ENCODE measurements around the gene SDCCAG8. TPM values are rescaled to one million over a fixed set of nuclear protein-coding genes. Genes with fewer than 3 reads are reported as not detected.
A peak's percentile ranks its signal among the peaks of the same experiment; 100 is the strongest.

SDCCAG8 gene
- total RNA-seq, 1 donor from 2014 or later: 105 TPM

DNA sequence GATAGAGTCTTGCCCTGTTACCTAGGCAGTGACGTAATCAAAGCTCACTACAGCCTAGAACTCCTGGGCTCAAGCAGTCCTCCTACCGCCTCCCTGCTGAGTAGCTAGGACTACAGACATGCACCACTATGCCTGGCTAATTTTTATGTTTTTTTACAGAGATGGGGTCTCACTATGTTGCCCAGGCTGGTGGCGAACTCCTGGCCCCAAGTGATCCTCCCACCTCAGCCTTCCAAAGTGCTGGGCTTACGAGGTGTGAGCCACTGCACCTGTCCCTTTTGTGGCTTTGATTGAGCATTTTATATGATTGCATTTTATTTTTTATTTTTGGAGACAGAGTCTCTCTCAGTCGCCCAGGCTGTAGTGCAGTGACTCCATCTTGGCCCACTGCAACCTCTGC, 25.8 kb downstream of the SDCCAG8 start:
- DNase-seq (ENCODE audit: low spot score): no peak

DNA sequence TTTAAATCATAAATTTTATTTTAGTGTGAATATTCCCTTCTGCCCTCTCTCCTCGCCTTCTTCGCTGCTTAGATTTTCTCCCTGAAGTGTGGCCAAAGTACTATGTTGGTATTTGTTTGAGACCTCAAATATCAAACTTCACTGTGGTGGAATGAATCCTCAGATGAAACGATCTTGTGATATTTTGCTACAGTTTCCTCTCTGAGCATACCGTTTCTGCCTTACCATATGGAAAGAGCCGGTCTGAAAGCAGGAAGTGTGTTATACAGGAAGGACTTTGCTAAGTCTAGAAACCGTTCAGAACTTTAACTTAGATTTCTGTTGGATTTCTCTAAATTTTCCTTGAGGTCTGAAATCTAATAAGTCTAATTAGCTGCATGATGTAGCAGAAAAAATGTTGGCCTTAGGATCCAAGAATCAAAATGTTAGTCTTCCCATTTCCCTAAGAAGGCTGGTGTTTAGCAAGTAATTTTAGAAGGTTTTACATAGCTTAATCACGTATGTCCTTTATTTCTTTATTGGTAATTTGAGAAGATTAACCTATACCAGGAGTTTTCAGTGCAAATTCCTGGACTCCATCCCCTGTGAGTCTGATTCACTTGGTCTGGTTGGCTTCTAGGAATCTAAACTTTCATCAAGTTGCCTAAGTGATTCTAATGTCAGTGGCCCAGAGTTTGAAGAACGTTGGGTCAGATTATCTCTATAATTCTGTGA, 30.7 kb downstream of the SDCCAG8 start:
- peak; percentile 49 for DNase-seq (ENCODE audit: low spot score)

DNA sequence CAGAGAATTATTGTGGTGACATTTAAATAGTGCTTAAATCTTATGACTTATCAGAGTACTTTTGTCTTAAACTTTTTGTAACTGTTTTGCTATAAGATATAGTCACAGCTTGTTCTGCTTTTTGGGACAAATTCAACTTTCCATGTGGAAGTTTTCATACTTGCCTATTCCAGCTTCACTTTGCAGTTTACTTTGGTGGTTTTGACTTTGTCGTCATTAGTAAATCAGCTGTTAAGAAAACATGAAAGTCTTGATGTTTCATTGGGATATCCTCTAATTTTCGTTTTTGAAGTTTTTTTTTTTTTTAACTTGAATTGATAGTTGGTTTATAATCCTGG, 31.3 kb downstream of the SDCCAG8 start:
- DNase-seq (ENCODE audit: low spot score): peak; percentile 5

DNA sequence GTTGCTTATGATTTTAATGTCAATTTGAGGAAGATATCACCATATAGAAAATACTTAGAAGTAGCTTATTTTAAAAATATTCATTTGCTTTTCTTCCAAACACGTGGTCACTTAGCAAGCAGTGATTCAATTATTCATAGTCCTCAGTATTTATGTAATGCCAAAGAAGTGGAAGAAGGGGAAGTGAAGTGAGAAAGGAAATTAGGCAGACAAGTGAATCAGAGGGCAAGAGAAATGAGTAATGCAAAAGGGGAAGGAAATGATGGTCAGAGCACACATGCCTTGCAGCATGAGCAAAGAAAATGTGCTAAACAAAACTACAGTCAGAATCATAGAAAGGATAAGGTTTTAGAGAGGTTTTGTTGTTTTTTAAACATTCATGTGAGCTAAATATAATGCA, 31.8 kb downstream of the SDCCAG8 start:
- peak; percentile 50 for DNase-seq (ENCODE audit: low spot score)

DNA sequence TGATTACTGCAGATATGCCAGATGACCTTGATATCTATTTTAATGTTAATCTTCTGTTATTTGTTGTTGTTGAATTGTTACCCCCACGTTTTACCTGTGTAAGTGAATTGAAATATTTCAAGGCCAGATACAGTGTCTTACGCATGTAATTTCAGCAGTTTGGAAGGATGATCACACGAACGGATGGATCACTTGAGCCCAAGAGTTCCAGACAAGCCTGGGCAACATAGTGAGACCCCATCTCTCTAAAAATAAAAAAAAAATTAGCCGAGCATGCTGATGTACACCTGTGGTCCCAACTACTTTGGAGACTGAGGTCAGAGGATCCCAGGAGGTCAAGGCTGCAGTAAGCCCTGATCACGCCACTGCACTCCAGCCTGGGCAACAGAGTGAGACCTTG, 32.2 kb downstream of the SDCCAG8 start:
- DNase-seq (ENCODE audit: low spot score): no peak

DNA sequence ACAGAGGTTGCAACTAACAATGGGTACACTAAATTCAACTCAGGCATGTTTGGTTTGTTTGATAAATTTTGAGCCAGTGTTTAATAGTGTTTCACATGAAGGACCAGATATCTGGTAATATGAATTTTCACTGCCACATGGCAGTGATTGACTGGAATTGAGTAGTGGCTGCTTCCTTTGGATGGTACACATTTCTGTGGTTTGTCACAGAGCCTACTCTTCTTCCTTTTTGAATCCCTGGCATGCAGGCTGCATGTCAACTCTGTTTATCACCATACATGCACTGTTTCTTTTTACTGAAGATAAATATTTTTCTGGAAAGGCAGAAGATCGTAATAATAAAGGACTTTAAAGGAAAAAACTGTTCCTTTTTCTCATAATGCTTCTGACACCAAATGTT, 35.5 kb downstream of the SDCCAG8 start:
- DNase-seq (ENCODE audit: low spot score): no peak

DNA sequence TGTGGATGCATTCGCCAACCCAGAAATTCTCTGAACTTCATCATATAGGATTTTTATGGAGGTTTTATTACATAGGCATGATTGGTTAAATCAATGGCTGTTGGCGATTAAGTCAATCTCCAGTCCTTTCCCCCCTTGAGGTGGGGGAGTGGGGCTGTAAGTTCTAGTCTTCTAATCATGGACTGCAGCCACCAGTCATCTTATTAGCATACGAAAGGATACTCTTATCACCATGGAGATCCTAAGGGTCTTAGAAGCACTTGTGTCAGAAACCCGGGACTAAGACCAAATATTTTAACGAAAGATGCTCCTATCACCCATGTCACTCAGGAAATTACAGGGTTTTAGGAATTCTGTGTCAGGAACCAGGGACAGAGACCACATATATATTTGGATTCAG, 36.3 kb downstream of the SDCCAG8 start:
- DNase-seq (ENCODE audit: low spot score): no peak

DNA sequence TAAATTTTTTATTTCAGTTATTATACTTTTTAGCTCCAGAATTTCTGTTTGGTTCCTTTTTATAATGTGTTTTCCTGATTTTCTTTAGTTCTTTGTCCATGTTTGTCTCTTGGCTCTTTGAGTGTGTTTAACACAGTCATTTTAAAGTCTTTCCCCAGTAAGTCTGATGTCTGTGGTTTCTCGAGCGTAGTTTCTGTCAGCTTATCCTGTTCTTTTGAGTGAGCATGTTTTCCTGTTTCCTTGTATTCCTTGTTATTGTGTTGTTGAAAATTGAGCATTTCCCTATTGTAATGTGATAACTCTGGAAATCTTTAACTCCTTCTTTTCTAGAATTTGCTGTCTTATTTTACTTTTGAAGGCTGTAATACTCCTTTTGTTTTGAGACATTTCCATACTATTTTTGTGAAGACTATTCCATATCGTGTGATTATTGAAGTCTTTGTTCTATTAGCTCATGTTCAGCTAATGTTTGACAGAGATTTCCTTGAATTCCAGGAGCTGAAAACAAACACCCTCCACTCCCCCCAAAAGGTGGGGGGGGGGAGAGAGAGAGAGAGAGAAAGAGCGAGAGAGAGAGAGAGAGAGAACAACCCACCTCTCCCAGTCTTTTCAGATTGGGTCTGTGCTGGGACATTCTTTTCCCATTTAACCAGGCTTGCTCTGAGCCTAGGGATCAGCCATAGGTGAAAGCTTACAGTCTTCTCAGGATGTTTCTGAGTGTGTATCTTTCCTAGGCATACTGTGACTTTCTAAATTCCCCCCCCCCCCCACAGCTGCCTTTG, 38.3 kb downstream of the SDCCAG8 start:
- no peak for DNase-seq (ENCODE audit: low spot score)

DNA sequence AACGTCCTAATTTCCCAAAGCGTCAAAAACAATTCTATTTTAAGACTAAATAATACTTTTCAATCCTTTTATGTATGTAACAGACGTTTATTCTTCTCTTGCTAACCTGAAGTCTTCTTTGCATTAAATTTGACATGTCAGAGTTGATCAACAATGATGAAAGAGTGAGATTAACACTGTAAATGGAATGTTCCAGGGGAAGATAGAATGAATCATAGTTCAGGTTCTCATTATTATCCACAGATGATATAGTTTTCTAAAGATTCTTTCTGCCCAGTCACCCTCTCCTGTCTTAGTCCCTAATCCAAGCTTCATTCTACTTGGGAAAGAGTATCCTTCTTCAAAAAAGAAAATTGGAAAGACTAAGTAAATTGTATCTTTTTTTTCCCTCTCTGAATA, 38.9 kb downstream of the SDCCAG8 start:
- no peak for DNase-seq (ENCODE audit: low spot score)

DNA sequence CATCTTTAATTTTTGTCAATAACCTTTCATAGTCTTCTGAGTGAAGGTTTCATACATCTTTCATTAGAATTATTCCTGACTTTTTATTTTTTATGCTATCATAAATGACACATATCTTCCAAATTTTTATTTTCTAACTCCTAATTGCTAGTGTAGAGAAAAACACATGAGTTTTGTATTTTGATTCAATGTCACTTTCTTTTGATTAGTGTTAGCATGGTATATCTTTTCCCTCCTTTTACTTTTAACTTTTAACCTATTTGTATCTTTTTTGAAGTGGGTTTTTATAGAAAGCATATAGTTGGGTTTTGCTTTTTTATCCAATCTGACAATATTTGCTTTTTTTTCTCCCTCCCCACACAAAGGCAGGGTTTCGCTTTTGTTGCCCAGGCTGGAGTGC, 43.2 kb downstream of the SDCCAG8 start:
- DNase-seq (ENCODE audit: low spot score): no peak

DNA sequence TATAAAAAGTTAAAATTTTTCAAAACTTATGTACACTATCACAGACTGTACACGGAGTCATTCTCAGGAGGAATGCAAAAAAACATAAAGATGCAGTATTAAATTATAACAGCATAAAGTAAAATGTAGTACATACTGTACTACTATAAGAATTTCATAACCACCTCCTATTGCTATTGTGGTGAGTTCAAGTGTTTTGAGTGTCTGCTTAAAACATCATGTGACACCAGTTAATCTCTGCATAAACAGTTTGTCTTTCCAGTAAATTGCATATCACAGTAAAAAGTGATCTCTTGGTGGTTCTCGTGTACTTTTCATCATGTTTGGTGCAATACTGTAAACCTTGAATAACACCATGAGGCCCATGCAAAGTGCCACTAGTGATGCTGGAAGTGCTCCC, 45.2 kb downstream of the SDCCAG8 start:
- no peak for DNase-seq (ENCODE audit: low spot score)

DNA sequence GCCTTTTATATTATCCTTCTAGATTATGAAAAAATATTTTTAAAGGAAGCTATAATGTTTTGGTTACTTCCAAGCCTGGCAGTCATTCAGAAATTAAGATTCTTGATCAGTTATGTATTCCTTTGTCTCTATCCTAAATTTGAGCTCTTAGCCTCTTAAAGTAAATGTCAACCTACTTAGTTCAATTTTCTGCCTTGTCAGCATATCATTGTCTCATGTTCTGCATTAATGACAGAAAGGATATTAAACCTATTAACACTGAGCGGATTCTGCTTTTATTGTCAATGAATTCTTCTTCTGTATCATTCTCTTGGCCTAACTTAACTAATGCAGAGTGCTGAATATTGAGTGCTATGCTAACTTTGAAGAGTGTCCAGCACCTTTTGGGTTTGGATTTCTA, 56.0 kb downstream of the SDCCAG8 start:
- DNase-seq (ENCODE audit: low spot score): no peak

DNA sequence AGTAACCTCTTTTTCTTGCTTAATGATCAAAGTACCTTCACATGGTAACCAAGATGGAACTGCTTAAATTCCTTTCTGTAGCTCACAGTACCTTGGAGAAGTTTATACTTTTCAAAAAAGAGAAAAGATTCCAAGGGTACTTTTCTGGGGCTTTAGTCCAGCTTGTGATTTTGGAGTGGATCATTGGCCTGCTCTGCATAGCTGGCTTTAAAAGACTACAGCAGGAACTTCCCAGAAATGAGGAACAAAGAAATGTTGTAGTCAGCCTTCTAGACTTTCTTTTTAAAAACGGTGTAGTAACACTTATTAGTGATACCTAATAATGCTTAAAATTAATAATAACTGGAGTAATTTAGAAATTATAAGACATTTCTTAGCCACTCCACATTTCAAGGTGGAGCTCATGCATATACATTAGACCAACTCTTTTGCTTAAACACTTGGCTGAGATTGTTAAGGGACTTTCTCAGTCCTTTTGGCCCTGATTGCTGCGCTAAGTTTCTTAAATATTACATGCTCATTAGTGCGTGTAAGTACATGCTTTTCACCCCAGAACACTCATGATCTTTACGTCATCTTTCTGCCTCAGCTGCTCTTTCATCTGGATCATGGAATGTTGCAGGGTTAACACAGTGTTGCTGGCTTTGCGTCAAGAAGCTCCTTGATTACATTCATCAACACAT, 57.3 kb downstream of the SDCCAG8 start:
- DNase-seq (ENCODE audit: low spot score): peak; percentile 15

DNA sequence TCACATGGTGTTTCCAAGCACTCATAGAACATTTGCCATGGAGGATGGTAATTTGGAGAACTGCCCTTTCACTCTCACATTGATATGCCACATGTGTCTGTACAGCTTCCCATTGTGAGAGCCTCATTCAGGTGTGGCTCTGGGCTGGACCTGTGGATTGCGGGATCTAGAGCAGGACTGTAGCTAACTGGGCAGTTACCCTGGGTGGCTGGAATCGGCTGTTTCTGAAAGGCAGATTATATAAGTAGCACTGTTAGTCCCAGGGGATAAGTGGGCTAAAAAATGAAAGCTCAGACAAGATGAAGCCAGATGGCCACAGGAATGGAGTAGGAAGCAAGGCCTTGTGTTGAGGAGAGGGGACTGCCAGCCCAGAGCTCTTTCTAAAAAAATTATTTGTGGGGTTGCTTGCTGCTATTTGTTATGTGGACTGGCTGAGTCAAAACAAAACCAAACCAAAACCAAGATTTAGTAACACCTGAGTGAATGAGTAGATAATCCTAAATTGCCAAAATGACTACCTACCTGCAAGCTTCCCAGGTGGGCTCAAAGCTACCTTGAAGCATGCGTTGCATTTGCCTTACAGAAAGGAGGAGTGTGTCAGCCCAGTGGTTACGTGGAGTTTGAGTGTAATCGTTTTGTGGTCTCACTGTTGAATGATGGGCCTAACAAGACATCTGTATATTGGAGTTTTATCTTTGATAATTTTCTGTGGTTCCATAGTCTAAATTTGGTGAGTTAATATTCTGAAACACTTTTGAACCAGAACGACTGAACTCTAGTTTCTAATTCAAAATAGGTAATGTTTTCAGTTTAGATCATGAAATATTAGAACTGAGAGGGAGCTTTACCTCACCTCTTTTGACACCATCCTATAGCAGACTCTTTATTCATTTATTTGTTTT, 58.0 kb downstream of the SDCCAG8 start:
- DNase-seq (ENCODE audit: low spot score): no peak

DNA sequence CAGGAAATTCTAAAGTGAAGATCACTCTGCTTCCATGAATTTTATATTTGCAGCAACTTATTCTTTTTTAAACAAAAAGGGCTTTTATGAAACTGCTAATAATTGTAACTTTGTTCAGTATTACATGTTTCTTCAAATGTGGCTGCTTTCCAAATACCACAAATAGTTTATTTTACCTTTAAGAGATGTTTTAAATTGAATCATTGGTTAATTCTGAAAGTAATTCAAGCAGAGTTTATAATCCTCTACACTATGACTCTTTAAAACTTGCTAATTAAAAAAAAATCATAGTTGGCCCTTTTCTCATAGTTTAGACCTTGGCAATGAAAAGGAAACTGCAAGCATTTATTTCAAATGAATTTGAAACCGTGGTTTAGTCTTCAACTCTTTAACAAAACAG, 59.6 kb downstream of the SDCCAG8 start:
- no peak for DNase-seq (ENCODE audit: low spot score)

DNA sequence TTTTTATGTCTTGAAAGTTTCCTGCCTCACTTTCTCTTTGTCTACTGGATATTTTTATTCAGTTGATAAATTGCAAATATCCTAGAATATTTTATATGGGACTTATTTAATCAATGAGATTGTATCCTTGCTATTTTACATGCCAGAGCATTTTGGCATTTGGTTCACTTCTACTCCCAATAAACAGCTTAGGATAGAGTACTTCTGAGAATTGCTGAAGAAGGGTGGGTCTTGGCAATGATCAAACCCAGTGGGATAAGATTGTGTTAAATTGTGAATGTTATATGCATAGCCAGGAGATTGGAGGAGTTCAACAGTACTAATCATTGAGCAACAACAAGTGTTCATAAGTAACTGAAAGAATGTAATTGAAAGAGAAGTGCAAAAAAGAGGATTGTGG, 60.1 kb downstream of the SDCCAG8 start:
- no peak for DNase-seq (ENCODE audit: low spot score)

DNA sequence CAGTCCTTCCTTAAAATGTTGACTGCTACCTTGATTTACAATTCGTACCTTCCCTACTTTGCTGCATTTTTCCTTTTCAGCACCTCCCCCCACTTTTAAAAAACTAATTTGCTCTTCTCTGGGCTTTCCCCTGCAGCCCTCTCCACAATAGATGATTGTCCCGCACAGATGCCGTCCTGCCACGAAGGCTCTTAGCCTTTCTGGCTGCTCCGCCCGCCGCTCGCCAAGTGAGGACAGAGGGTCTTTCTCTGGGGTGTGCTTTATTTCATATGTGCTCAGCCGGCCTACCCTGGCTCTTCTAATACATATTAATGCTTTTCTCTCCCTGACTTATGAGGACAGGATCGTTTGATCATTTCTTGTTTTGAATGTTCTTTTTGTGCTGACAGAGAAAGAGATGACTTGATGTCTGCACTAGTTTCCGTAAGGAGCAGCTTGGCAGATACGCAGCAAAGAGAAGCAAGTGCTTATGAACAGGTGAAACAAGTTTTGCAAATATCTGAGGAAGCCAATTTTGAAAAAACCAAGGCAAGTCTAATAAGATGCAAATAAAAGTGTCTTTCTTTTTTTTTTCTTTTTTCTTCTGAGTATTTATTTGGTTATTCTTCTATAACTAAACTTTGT, 60.6 kb downstream of the SDCCAG8 start:
- DNase-seq (ENCODE audit: low spot score): peak; percentile 17

DNA sequence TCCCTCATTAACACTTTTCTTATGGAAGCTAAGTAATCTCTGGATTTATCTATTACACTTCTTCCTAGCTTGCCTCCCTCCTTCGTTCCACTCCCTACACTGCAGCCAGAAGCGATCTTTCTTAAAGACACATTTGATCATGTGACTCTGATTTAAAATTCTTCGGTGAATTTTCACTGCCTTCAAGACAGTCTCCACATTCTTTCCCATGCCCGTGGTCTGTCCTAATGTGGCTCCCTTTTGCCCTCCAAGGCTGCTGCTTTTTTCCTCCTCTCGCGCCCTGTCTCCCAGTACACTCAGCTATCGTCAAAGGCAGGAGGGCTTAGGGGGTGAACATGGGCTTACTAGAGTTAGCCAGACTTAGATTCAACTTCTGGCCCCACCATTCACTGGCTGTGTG, 64.4 kb downstream of the SDCCAG8 start:
- peak; percentile 38 for DNase-seq (ENCODE audit: low spot score)

DNA sequence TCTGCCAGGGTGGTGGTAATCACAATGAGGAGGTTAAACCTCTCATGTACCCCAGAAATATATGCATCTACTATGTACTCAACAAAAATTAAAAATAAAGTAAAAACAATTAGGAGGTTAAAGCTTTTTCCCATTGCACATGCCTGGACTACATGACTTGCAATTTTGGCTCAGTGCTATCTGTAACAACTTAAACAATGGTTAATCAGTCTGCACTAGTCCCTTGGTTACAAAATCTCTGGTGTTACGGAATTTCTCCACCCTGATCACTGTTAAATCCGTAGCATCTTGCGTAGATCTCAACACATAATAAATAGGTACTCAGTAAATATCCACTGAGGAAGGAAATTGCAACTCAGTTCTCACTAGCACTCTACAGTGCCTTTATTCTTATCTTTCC, 66.5 kb downstream of the SDCCAG8 start:
- no peak for DNase-seq (ENCODE audit: low spot score)

DNA sequence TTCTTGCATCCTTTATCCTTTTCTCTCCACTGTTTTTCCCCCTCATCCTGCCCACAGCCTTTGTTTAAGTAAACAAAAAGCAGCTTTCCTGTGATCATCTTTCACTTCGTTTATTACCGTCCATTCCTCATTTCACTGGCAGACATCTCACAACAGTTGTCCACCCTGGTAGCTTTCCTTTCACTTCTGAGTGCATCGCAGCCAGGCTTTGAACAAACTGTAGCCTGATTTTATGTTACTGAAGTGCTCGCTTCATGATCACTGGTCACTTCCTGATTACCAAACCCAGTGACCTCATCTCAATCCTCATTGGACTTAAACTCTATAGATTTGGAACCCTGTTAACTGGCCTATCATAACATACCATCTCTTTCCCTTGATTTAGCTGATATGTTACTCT, 67.7 kb downstream of the SDCCAG8 start:
- DNase-seq (ENCODE audit: low spot score): no peak

DNA sequence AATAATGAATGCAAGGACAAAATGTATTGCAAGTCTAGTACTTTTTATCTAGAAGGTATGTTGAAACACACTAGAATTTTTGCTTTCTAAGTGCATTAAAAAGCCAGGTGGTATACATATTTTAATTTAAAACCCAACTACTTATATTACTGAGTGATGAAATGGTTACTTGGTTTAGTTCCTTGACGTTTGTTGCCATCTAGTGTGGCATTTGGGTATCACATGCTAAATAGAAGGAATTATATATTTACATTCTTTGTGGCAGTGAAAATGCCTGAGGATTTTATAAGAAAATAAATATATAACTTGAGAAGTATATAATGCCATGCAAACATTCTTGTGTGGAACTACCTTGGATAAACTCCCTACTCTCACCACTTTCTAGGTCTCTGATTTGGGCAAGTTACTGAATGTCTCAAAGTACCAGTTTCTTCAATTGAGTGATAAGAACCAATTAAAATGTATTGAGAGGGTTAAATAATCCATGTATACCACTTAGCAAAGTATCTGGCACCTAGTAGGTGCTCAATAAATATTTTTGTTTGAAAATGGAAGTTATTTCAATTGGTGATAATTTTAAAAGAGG, 69.6 kb downstream of the SDCCAG8 start:
- DNase-seq (ENCODE audit: low spot score): peak; percentile 47
